WTC11 (cell line): ENCODE results near the gene TAL1. TPM values are rescaled to one million over a fixed set of nuclear protein-coding genes. Genes with fewer than 3 reads are reported as not detected.
"Not testable (repeated sequence)": the region's sequence is repeated elsewhere in the genome, so short reads cannot be mapped to it uniquely, and the experiment has no call there.

Experiments used
- ATAC-seq: fragments of 200-7000 bp; cut with Tn5 transposase; 2 replicates; pipeline ENCODE4 v1.10.0; 2021; ENCODE audit warnings: mild to moderate bottlenecking, moderate library complexity
- CTCF ChIA-PET: fragments of 300-600 bp; sonication (Branson Sonifier 250); formaldehyde crosslinking; loops from one replicate; lab custom pipeline; 2021; ENCODE audit warnings: antibody characterized with exemption; lab: Charles Lee
- POLR2A ChIA-PET: fragments of 350-600 bp; sonication (Branson Sonifier 250); formaldehyde crosslinking; loops from one replicate; lab custom pipeline; 2021; ENCODE audit warnings: antibody characterized with exemption; lab: Charles Lee
- DNase-seq: peaks from one replicate; pipeline ENCODE4 v3.0.0; 2021; ENCODE audit warnings: low spot score
- H3K27ac Mint-ChIP-seq: 2 replicates; pipeline ENCODE4 v1.8.0; 2021; ENCODE audit warnings: mixed read lengths
- H3K27me3 Mint-ChIP-seq: 2 replicates; pipeline ENCODE4 v1.8.0; 2021; ENCODE audit warnings: low read depth, mild to moderate bottlenecking, moderate library complexity, mixed read lengths
- H3K36me3 Mint-ChIP-seq: 2 replicates; pipeline ENCODE4 v1.8.0; 2021; ENCODE audit warnings: mixed read lengths
- H3K4me1 Mint-ChIP-seq: 2 replicates; pipeline ENCODE4 v1.8.0; 2022; ENCODE audit warnings: mixed read lengths
- H3K4me3 Mint-ChIP-seq: 2 replicates; pipeline ENCODE4 v1.8.0; 2021; ENCODE audit warnings: mild to moderate bottlenecking, moderate library complexity, mixed read lengths
- H3K9me3 Mint-ChIP-seq: 2 replicates; pipeline ENCODE4 v1.8.0; 2021; ENCODE audit warnings: mixed read lengths
- ARID4B ChIP-seq: sonication (generic); formaldehyde crosslinking; IDR thresholded peaks from 2 replicates; pipeline ENCODE4 v1.8.0; 2023; ENCODE audit warnings: missing genetic modification reagents, mild to moderate bottlenecking, borderline replicate concordance
- ATF2 ChIP-seq: sonication (generic); formaldehyde crosslinking; IDR thresholded peaks from 2 replicates; pipeline ENCODE4 v1.8.1; 2022; ENCODE audit warnings: low read depth, missing genetic modification reagents, borderline replicate concordance
- ATF3 ChIP-seq: sonication (generic); formaldehyde crosslinking; conservative IDR thresholded peaks from 2 replicates; pipeline ENCODE4 v1.8.1; 2022; ENCODE audit warnings: mild to moderate bottlenecking, missing genetic modification reagents
- CREB1 ChIP-seq: sonication (generic); formaldehyde crosslinking; IDR thresholded peaks from 2 replicates; pipeline ENCODE4 v1.8.0; 2023; ENCODE audit warnings: mild to moderate bottlenecking, missing genetic modification reagents
- E2F1 ChIP-seq: sonication (generic); formaldehyde crosslinking; IDR thresholded peaks from 2 replicates; pipeline ENCODE4 v1.8.0; 2022; ENCODE audit warnings: mild to moderate bottlenecking, missing genetic modification reagents
- E2F5 ChIP-seq: sonication (generic); formaldehyde crosslinking; IDR thresholded peaks from 2 replicates; pipeline ENCODE4 v1.8.1; 2022; ENCODE audit warnings: mild to moderate bottlenecking, moderate library complexity, missing genetic modification reagents
- GRHL2 ChIP-seq: fragments of 250-450 bp; sonication (Bioruptor Pico); IDR thresholded peaks from 2 replicates; pipeline ENCODE4 v1.8.0; 2022; ENCODE audit warnings: mild to moderate bottlenecking, moderate library complexity; ENCODE audit not compliant: insufficient replicate concordance, severe bottlenecking
- IRF2 ChIP-seq: sonication (generic); formaldehyde crosslinking; IDR thresholded peaks from 2 replicates; pipeline ENCODE4 v1.8.0; 2022; ENCODE audit warnings: low read depth, missing genetic modification reagents, borderline replicate concordance
- MXD4 ChIP-seq: fragments of 250-450 bp; sonication (Bioruptor Pico); IDR thresholded peaks from 2 replicates; pipeline ENCODE4 v1.8.0; 2021; ENCODE audit warnings: mild to moderate bottlenecking, moderate library complexity, borderline replicate concordance
- NFYB ChIP-seq: sonication (generic); formaldehyde crosslinking; conservative IDR thresholded peaks from 2 replicates; pipeline ENCODE4 v1.8.0; 2022; ENCODE audit warnings: low read depth, missing genetic modification reagents
- SMAD3 ChIP-seq: sonication (generic); formaldehyde crosslinking; IDR thresholded peaks from 2 replicates; pipeline ENCODE4 v1.8.0; 2022; ENCODE audit warnings: missing genetic modification reagents, mild to moderate bottlenecking, borderline replicate concordance
- TEAD4 ChIP-seq: sonication (generic); formaldehyde crosslinking; IDR thresholded peaks from 2 replicates; pipeline ENCODE4 v1.8.0; 2022; ENCODE audit warnings: mild to moderate bottlenecking, missing genetic modification reagents
- ZNF121 ChIP-seq: sonication (generic); formaldehyde crosslinking; IDR thresholded peaks from 2 replicates; pipeline ENCODE4 v1.8.0; 2023; ENCODE audit warnings: missing genetic modification reagents
- ZNF219 ChIP-seq: sonication (generic); formaldehyde crosslinking; IDR thresholded peaks from 2 replicates; pipeline ENCODE4 v1.8.0; 2023; ENCODE audit warnings: missing genetic modification reagents, mild to moderate bottlenecking, borderline replicate concordance
- ZNF232 ChIP-seq: sonication (generic); formaldehyde crosslinking; IDR thresholded peaks from 2 replicates; pipeline ENCODE4 v1.8.0; 2022; ENCODE audit warnings: mild to moderate bottlenecking, missing genetic modification reagents
- ZNF281 ChIP-seq: sonication (generic); formaldehyde crosslinking; IDR thresholded peaks from 2 replicates; pipeline ENCODE4 v1.8.0; 2023; ENCODE audit warnings: mild to moderate bottlenecking, missing genetic modification reagents
- total RNA-seq: library from RNA; stranded (reverse); gene quantifications from 3 replicates; pipeline ENCODE4 v1.2.3, GENCODE V29; 2021

TAL1 gene
- total RNA-seq, 1 experiment from 2014 or later = 0.63 TPM

GRCh38 chr1:47205918-47206317 is 26.1 kb downstream of the TAL1 start (continued):
- TF ChIP-seq ZNF281 (no peak), GRHL2 (CRISPR knock-in tag) (no peak), ZNF219 (CRISPR knock-in tag) (no peak), ATF2 (CRISPR knock-in tag) (no peak), E2F5 (CRISPR knock-in tag) (no peak)

- H3K4me1 Mint-ChIP-seq = peaks cover 11% of the 10 kb centered on the region
- ATAC-seq, DNase-seq, H3K27ac Mint-ChIP-seq, H3K36me3 Mint-ChIP-seq, H3K4me3 Mint-ChIP-seq, POLR2A ChIA-PET, H3K9me3 Mint-ChIP-seq: not testable (repeated sequence)
- peaks cover 65% of the 10 kb centered on the region for H3K27me3 Mint-ChIP-seq
- CTCF ChIA-PET = interaction anchor here (2.3 kb wide), 1 partner anchor 10 kb away, joined by 11 read pairs; no protein-coding TSS in a partner anchor
Observed at GRCh38 chr1:47203504-47203903, 28.5 kb downstream of the TAL1 start.

- ChIA-PET CTCF (interaction anchor here (0.7 to 1.8 kb wide), 6 partner anchors 8 to 62 kb away, joined by 3 to 8 read pairs (median 4); no protein-coding TSS in a partner anchor), POLR2A (no interaction called here)
- ATAC-seq = peak; percentile 43
- peaks cover 62% of the 10 kb centered on the region for H3K27me3 Mint-ChIP-seq
- H3K9me3 Mint-ChIP-seq = peaks cover 8% of the 10 kb centered on the region
- H3K4me3 Mint-ChIP-seq = no peak overlapping the region
- no peak for DNase-seq
- H3K4me1 Mint-ChIP-seq = no peaks in the 10 kb centered on the region
- no peaks in the 10 kb centered on the region for H3K36me3 Mint-ChIP-seq
- H3K27ac Mint-ChIP-seq = no peak overlapping the region
- TF ChIP-seq MXD4 (CRISPR knock-in tag) (no peak), CREB1 (no peak), ZNF121 (CRISPR knock-in tag) (no peak), TEAD4 (CRISPR knock-in tag) (no peak), IRF2 (CRISPR knock-in tag) (no peak), E2F1 (CRISPR knock-in tag) (no peak), ZNF232 (CRISPR knock-in tag) (no peak), SMAD3 (CRISPR knock-in tag) (no peak), ATF3 (no peak)
- TF ChIP-seq, all 79 proteins: peak for 0
Observed at GRCh38 chr1:47201179-47201578, 30.8 kb downstream of the TAL1 start.

GRCh38 chr1:47198214-47198613 is 33.8 kb downstream of the TAL1 start:
- Mint-ChIP-seq H3K9me3 (peaks cover 6% of the 10 kb centered on the region), H3K4me1 (peaks cover 9% of the 10 kb centered on the region), H3K36me3 (no peaks in the 10 kb centered on the region), H3K27ac (no peak overlapping the region), H3K4me3 (no peak overlapping the region), H3K27me3 (peaks cover 58% of the 10 kb centered on the region)
- CTCF ChIA-PET = interaction anchor here (0.8 kb wide), 1 partner anchor 19 kb away, joined by 4 read pairs; no protein-coding TSS in a partner anchor
- ATAC-seq (no peak), DNase-seq (no peak)
- POLR2A ChIA-PET = interaction anchor here (0.5 kb wide), 1 partner anchor 609 kb away, joined by 4 read pairs; no protein-coding TSS in a partner anchor
- TF ChIP-seq E2F1 (CRISPR knock-in tag) = no peak
- TF ChIP-seq ARID4B (CRISPR knock-in tag) = no peak
- no peak for TF ChIP-seq NFYB (CRISPR knock-in tag)
